HL-60/S4 treated with phorbol 12-myristate 13-acetate at 8.2 ng/mL for 4 days and 3 days (cell line): ENCODE data around the gene ZBTB7B.

Experiments used
- in situ Hi-C: fragments of 300-500 bp; cut with MboI; formaldehyde crosslinking; loops from 2 replicates; pipeline ENCODE4 v1.15.0; 2022; ENCODE audit warnings: low sequenced_read_pairs

Gene ZBTB7B

DNA sequence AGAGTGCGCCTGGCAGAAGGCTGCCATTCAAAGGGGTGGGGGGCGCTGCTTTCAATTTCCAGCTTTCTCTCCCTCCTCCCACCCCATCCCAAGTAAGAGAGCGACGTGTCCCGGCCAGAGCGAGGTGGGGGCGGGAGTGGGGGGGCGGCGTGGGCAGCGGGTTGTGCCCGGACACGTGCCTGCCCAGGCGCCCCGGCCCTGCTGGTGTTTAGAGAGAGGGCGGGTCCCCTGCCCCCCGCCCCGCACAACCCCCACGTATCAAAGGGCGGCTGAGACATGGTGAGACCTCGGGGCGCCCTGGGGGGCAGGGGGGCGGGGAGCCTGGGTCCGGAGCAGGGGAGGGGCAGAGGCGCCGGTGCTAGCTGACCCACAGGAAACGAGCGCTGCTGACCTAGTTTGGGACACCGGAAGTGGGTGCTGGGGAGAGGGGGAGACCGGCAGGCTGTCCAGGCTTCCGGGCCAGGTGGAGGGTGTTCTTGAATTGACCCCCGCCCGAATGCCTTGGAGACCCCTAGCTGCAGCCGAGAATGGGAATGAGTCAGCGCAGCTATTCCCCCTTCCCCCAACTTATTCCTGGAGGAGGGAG, 1.3 kb downstream of the ZBTB7B start:
- in situ Hi-C loops = no loop called here

DNA sequence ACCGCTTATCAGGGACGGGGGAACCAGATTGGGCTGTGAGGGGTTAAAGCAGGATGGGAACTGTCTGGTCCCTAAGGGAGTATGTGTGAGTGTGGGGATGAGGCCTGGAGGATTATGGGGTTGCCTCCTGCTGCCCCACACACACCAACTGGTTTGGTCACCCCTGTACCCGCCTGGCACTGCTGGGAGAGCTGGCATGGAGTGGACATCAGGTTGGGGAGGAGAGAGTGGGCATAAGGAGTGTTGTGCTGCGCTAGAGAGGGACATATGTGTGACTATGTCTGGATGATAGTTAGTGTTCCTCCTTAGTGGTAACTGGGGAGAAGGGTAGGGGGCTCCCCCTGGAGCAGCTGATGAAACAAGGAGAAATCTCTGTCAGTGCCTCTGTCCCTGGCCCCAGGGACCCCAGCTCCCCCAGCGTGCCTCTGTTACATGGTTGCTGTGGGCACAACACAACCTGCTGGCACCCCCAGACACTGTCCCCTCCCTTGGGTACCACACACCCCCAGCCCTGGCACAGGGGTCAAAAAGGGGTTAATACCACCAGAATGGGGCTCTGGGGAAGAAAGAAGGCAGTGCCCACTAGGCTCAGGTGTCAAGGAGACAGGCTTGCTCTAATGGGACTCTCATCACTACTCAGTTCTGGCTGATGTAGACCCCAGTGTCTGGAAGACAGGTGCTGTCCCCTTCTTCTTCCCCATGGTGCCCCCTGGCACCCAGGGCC, 1.9 kb downstream of the ZBTB7B start:
- in situ Hi-C loops = no loop called here

DNA sequence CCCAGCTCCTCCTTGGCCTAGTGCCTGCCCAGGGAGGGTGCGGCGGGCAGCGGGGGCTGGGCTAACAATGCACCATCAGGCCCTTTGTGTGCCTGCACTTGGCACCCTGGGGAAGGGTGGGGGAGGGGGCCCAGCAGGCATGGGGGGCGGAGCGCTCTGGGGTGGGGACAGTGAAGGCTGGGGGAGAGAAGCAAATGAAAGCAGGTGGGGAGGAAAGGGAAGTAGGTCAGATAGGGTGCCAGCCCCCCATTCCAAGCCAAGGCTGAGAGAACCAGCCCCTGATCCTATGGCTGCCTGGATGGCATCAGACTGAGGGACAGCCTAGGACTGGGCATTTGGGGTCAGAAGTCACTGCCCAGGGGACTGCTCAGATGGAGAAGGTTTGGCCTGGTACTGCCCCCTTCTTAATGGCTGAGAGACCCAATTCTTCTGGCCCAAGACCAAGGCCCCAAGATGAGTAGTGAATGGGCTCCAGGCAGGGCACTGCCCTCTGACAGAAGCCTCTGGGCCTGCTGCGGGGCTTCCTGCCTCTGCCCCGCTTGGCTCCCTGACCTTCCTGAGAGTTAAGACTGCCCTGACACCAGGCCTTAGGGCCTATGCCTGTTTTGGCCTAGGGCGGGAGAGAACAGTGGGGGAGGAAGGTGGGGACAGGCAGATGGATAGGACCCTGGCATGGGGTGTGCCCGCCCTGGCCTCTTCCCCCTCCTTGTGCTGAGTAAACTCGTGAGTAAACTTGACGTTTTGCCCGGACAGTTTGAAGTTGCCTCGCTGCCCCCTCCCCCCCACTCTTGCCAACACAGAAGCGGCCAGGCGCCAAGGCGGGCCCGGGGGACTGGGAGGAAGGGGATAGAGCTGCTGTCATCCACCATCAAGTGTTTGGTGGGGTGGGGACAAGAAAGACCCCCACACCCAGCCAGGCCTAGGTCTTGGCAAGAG, 2.7 kb downstream of the ZBTB7B start:
- in situ Hi-C loops = no loop called here

DNA sequence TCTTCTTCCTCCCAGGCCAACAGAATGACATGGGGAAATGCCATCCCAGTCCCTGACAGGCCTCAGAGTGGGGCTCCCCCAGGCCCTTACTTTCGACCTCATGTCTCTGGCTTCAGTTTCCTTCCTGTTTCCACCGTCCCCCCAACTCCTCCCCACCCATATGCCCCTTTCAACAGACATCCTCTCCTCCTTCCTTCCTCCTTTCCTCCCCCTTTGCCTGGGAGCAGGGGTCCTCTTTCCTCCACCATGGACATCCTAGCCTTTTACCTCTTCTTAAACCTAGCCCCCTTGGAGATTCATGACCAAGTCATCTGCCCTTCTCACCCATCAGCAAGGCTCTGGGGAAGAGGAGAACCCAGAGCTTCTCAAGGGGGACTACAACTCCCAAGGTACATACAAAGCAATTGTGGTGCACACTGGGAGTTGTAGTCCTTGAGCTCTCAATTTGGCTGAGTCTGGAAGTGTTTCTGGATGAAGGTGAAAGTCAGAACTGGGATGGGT, 4.0 kb downstream of the ZBTB7B start:
- in situ Hi-C loops = no loop called here

DNA sequence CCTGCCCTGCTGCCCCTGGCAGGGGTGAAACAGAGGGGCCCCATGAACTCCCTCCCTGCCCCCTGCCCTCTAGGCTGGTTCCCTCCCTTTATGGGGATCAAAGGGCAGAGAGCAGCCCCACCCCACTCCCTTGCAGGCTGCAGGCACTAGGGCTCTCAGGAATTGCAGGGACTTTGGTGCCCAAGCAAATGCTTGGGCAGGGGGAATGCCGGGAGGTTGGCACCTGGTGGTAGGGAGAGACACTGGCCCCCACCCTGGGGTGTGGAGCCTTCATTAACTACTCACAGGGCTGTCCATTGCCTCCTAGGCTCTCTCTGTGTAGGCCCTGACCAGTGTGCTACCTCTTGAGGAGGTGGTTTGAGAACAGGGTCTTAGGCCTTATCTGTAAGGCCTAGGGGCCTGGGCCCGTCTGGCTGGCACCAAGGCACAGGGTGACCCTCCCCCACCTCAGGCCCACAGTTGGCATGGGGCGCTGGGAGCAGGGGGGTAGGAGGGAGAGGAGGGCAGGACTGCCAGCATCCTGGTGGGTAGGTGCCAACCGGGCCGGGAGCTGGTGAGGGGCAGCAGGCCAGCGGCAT, 4.7 kb downstream of the ZBTB7B start:
- in situ Hi-C loops = no loop called here

DNA sequence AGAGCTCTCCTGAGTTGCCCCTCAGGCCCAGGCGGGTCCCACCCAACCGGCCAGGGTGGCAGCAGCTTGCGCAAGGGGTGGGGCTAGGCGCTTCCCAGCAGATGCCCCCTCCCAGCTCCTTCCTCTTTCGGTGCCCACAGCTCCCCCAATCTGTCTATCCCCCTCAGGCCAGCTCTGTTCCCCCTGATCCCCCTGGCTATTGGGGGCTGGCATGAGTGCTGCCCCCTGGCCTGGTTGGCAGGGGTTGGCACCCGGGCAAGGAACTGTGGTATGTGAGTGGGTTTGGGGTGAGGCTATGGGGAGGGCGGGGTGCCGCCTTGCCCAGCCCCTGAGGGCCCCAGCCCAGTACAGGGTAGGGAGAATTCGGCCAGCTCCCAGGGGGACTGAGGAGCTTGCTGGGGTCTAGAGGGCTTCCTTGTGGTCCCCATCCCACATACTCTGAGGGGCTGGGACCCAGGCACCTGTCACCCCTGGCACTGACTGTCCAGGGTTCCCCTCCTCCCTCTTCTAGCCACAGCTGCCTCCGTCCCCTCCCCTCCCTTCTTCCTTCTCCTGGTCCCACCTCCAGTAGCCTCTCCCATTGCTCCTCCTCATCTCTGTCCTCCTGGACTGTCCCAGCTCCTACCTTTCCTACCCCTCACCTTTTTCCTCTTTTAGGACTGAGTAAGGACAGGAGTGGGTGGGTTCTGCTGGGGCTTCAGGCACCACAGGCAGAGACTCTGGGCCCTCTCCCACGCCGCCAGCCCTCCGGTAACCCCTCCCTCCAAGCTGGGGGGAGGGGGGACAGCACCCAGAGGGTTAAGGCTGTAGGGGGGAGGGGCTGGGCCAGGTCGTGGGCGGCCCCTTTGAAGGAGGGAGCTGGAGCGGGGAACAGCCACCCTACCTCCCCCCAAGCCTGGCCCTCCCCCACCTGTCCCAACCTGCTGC, 5.7 kb downstream of the ZBTB7B start:
- in situ Hi-C loops = no loop called here

DNA sequence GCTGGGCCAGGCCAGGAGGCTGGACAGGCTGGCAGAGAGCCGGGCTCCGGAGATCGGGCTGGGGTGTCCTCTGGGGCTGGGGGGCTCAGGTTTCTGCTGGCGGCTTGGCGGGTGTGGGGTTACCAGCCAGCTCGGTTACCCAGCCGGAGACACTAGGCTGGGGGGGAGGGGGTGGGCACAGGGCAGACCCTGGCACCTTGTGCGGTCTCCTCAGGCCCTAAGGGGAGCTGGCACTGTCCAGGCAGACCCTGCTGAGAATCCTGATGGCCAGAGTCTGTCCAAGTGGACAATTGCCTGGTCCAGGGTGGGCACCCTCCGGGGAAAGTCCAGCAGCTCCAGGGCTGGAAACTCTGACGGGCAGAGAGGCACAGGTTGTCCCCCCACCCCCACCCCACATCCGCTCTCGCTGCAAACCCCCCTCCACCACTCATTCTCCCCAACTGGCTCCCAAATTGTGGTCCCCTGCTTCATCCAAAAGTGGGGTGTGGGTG, 6.7 kb downstream of the ZBTB7B start:
- in situ Hi-C loops = no loop called here

DNA sequence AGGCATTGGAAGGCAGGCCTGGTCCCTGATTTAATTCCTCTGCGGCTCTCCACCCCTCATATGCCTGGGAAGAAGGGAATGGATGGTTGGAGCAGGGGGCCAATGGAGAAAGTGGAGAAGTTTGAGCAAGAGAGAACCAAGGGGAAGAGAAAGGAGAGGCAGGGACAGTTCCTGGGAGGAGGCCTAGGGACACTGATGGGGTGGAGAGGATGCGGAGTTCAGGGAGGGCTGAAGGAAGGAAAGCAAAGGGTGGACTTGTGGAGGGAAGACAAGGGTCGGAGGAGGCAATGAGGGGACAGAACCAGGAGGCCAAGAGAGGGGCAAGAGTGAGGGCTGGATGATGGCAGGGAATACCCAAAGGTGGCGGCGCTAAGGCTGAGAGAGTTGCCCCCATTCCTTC, 7.1 kb downstream of the ZBTB7B start:
- in situ Hi-C loops = no loop called here

DNA sequence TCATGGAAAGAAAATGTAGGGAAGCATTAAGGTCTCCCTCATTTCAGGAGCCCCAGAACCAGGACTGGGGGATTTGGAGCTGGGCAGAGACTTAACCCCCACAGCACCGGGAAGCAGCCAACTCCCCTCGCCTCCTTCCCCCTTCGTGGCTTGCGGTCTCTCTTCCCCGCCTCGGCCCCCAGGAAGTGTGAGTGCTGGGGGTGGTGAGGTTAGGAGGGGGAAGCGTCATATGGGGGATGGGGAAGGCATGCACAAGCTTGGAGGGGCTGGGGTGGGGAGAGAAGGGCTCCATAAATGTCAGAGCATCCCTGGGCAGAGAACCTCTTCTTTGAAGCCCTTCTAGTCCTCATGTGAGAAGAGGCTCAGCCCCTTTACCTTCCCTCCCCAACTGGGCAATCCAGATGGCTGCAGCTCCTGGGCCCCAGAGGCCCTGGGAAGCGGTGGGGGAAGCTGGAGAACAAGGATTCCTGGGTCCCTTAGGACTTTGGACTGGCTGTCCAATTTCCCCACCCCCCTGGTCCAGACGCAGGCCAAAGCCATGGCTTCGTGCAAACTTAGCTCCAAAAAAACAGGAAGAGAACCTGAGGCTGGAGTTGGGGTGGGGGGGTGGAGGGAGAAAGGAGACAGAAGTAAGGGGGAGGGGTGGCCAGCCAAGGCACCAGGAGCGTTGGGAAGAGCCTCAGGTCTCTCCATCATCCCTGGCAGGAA, 7.8 kb downstream of the ZBTB7B start:
- in situ Hi-C loops = no loop called here

DNA sequence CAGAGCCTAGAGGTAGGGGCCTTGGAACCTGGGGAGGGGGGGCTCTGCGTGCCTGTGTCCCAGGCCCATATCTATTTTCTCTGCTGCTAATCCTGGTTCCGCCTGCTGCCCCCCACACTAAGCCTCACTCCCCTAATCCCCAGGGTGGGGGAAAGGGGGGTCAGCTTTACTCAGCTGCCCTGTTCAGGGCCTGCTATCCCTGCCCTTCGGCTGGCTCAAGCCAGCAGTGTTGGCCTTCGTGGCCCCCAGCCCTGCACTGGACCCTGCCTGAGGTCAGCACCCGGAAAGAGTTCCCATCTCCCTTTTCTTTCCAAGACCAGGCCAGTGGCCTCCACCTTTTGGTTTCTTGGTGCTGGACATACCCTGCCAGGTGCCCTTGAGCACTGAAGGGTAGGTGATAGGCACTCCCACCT, 8.4 kb downstream of the ZBTB7B start:
- in situ Hi-C loops = no loop called here

DNA sequence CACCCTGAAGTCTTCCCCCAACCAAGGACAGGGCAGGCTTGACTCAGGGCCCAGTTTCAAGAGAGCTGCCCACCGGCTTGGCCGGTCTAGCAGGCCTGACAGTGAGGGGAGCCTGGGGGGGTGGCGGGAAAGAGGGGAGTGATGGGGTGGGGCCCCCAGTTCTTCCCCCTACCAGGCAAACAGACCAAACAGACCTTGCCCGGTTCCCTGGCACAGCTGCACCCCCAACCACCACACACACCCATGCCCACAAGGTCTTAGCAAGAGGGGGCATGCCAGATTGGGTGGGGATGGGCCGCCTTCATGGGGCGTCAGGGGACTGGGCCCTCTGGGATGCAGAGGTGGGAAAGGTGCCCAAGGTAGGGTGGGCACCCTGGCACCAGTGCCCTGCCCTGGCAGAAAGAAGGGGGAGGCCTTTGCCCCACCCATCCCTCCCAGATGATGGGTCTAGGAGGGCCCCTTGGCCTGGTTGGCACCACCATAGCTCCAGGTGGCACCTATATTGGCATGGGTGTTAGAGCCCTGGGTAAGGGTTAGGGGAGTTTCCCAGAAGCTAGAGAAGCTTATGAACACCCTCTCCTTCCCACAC, 8.9 kb downstream of the ZBTB7B start:
- in situ Hi-C loops = no loop called here

DNA sequence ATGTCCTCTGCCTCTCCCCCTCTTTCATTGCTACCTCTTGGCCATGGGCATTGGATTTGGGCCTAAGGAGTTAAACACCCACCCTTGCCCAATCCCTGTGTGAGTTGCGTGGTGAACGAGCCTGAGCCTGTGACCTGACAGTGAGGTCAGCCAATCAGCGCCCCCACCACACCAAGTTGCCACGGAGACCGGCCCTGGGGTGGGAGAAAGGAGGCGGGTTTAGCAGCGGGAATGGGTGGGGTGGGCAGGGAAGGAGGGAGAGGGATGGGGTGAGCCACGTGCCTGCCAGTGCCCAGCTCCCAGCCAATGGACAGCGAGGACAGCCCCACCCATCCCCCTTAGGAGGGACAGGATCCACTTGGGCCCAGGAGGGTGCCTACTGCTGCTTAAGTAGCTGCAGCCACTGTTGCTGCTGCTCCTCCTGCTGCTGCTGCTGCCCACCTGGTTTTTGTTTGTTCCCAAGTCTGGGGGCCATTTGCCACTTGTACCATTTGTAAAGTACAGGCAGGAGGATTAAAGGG, 9.5 kb downstream of the ZBTB7B start:
- in situ Hi-C loops = no loop called here

DNA sequence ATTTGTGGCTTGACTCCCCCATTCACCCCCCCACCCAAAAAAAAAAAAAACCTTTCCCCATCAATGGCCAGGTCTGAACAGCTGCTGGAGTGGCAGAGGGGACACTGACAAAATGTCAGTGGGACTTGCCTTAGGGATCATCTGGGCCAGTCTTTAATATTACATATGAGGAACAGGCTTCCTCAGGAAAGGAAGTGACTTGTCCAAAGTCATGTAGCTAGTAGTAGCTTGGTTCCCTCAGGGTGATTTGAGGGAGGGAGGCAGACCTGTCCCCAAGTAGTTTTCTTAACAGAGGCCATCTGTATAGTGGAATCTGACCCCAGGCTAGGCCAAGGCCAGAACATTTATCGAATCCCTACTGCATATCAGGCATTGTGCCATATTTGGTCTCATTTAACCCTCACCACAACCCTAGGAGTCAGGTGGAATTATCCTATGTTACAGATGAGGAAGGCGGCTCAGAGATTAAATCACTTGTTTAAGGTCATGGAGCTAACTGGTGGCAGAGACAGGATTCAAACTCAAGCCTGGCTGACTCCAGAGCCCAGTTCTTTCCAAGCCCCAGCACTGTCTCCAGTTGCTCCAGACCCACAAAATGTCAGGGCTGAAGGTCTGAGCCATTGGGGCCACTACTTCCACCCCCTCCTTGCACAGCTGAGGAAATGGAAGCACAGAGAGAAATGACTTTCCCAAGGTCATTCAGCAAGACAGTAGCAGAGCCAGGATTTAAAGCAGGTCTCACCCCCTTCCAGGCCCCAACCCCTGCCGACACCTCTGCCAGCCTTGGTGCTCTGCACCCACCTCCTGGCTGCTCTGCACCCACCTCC, 10.4 kb downstream of the ZBTB7B start:
- in situ Hi-C loops = no loop called here

DNA sequence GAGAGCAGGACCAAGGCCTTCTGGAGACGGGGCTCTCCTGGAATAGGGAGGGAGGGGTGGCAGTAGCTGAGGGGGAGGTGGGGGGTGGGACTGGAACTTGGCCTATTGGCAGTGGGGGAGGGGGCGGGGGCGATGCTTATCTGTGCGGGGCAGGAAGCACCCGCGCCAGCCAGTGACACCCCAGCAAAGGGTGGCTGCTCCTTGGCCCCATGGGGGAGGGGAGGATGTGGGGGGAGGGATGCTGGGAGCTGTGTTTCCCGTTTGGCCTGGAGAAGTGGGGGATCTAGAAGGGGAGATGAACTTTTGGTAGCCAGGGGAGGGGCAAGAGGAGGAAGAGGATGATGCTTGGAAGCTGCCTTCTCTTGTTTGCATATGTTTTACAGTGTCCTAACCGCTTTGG, 11.0 kb downstream of the ZBTB7B start:
- in situ Hi-C loops = no loop called here

DNA sequence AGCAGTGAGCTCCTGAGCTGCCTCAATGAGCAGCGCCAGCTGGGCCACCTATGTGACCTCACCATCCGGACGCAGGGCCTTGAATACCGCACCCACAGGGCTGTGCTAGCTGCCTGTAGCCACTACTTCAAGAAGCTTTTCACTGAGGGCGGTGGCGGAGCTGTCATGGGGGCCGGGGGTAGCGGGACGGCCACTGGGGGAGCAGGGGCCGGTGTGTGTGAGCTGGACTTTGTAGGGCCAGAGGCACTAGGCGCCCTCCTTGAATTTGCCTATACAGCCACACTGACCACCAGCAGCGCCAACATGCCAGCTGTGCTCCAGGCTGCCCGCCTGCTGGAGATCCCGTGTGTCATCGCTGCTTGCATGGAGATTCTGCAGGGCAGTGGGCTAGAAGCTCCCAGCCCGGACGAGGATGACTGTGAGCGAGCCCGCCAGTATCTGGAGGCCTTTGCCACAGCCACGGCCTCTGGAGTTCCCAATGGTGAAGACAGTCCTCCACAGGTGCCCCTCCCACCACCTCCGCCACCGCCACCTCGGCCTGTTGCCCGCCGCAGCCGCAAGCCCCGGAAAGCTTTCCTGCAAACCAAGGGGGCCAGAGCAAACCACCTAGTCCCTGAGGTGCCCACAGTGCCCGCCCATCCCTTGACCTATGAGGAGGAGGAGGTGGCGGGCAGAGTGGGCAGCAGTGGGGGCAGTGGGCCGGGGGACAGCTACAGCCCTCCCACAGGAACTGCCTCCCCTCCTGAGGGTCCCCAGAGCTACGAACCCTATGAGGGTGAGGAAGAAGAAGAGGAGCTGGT, 12.3 kb downstream of the ZBTB7B start:
- in situ Hi-C loops = no loop called here

DNA sequence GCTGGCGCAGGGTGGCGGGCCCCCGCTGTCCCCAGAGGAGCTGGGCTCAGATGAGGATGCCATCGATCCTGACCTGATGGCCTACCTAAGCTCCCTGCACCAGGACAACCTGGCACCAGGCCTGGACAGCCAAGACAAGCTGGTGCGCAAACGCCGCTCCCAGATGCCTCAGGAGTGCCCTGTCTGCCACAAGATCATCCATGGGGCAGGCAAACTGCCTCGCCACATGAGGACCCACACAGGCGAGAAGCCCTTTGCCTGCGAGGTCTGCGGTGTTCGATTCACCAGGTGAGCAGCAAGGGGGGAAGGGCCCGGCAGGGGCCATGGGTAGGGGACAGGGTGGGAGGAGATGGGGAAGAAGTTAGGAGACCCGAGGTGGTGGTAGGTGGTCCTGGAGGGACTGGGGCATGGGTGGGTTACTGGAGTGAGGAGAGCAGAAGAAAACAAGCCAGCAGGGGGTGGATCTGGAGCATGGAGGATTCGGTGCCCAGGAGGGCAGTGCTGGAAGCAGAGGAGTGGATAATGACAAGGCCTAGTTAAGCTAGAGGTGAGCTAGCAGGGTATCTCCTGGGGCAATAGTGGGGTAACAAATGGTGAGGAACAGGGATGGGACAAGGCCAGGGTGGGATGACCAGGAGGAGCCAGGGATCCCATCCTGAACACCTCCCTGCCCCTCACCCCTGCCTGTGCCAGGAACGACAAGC, 13.1 kb downstream of the ZBTB7B start:
- in situ Hi-C loops = no loop called here
